HG02943 (cell line): Measurements from ENCODE around the gene KCNH3.

ENCODE experiments used
- ATAC-seq: cut with Tn5 transposase; IDR thresholded peaks from one replicate; pipeline ENCODE4 v1.9.1; 2021; ENCODE audit warnings: mild to moderate bottlenecking, low read depth, moderate library complexity; ENCODE audit not compliant: unreplicated experiment

Gene KCNH3

GRCh38 chr12:49543914-49544815, 5.3 kb downstream of the KCNH3 start:
- ATAC-seq, result no peak

- no peak for ATAC-seq
Observed at GRCh38 chr12:49545815-49546214, 7.0 kb downstream of the KCNH3 start.

- ATAC-seq, result no peak
Observed at GRCh38 chr12:49546481-49546880, 7.7 kb downstream of the KCNH3 start.

GRCh38 chr12:49547090-49547690, 8.4 kb downstream of the KCNH3 start:
- no peak for ATAC-seq

GRCh38 chr12:49548481-49548821, 9.6 kb downstream of the KCNH3 start:
- ATAC-seq, result no peak

- ATAC-seq, result no peak
Observed at GRCh38 chr12:49548822-49549648, 10.2 kb downstream of the KCNH3 start.

GRCh38 chr12:49549735-49550692, 11.2 kb downstream of the KCNH3 start:
- no peak for ATAC-seq

GRCh38 chr12:49550693-49551252, 11.9 kb downstream of the KCNH3 start:
- no peak for ATAC-seq

- ATAC-seq, result no peak
Observed at GRCh38 chr12:49552014-49552413, 13.2 kb downstream of the KCNH3 start.

GRCh38 chr12:49552425-49552824, 13.6 kb downstream of the KCNH3 start:
- ATAC-seq, result no peak

GRCh38 chr12:49552899-49553298, 14.1 kb downstream of the KCNH3 start:
- no peak for ATAC-seq

- no peak for ATAC-seq
Observed at GRCh38 chr12:49553512-49554088, 14.8 kb downstream of the KCNH3 start.

GRCh38 chr12:49554266-49554665, 15.4 kb downstream of the KCNH3 start:
- no peak for ATAC-seq

GRCh38 chr12:49555631-49556390, 17.0 kb downstream of the KCNH3 start:
- no peak for ATAC-seq

- no peak for ATAC-seq
Observed at GRCh38 chr12:49556391-49557186, 17.8 kb downstream of the KCNH3 start.

- no peak for ATAC-seq
Observed at GRCh38 chr12:49557187-49557916, 18.5 kb downstream of the KCNH3 start.

GRCh38 chr12:49557917-49558215, 19.0 kb downstream of the KCNH3 start:
- ATAC-seq, result no peak
